H1 (cell line): ENCODE data around the gene EPS8. TPM values are rescaled to one million over a fixed set of nuclear protein-coding genes. Genes with fewer than 3 reads are reported as not detected.

Experiments used
- CTCF ChIA-PET: fragments of 300-600 bp; sonication (Branson Sonifier 250); formaldehyde crosslinking; loops from one replicate; lab custom pipeline; 2021; ENCODE audit not compliant: partially characterized antibody; lab: Charles Lee
- POLR2A ChIA-PET: fragments of 300-600 bp; sonication (Branson Sonifier 250); formaldehyde crosslinking; loops from one replicate; lab custom pipeline; 2021; ENCODE audit warnings: inconsistent platforms; ENCODE audit not compliant: partially characterized antibody; lab: Charles Lee
- DNase-seq, 2 experiments: peaks; one replicate each; pipeline versions ENCODE4 v3.0.0 to v3.0.0-alpha.2; 2010 to 2022; ENCODE audit warnings: low spot score in 2 of 2, low read depth in 1 of 2, mixed read lengths in 1 of 2
- FAIRE-seq: peaks from 2 replicates; lab custom pipeline; 2011; peaks lifted over from hg19 to GRCh38; lab: Jason Lieb, UNC
- H2AFZ ChIP-seq: 2 replicates; pipeline ENCODE4 v1.8.1; 2012; ENCODE audit warnings: low read length, inconsistent platforms
- H2AK5ac ChIP-seq: 2 replicates; pipeline ENCODE4 v1.6.1; 2013; ENCODE audit warnings: low read depth, low read length
- H2BK120ac ChIP-seq: replicated peaks from 2 replicates; pipeline ENCODE3; 2013; ENCODE audit warnings: low read depth, low read length, inconsistent platforms
- H2BK12ac ChIP-seq: 2 replicates; pipeline ENCODE4 v1.6.1; 2013; ENCODE audit warnings: low read depth, low read length
- H2BK15ac ChIP-seq: 2 replicates; pipeline ENCODE4 v1.6.1; 2013; ENCODE audit warnings: low read length
- H2BK20ac ChIP-seq: 2 replicates; pipeline ENCODE4 v1.6.1; 2013; ENCODE audit warnings: low read length
- H2BK5ac ChIP-seq: 2 replicates; pipeline ENCODE4 v1.6.1; 2013; ENCODE audit warnings: low read depth, low read length
- H3K14ac ChIP-seq: 2 replicates; pipeline ENCODE4 v1.6.1; 2013; ENCODE audit warnings: inconsistent platforms; ENCODE audit not compliant: insufficient read length
- H3K18ac ChIP-seq: 2 replicates; pipeline ENCODE4 v1.6.1; 2013; ENCODE audit warnings: low read length; ENCODE audit errors: extremely low read depth
- H3K23ac ChIP-seq: 2 replicates; pipeline ENCODE4 v1.6.1; 2013; ENCODE audit warnings: inconsistent platforms; ENCODE audit not compliant: insufficient read length
- H3K23me2 ChIP-seq: 2 replicates; pipeline ENCODE4 v1.6.1; 2013; ENCODE audit warnings: low read depth, low read length
- H3K27ac ChIP-seq: 2 replicates; pipeline ENCODE4 v1.6.1; 2011; ENCODE audit warnings: low read depth, low read length, inconsistent platforms
- H3K27me3 ChIP-seq, 4 experiments: replicated peaks in 1 of 4; 1 replicate in 1 of 4; 2 replicates in 3 of 4; pipeline versions ENCODE4 v1.6.1 to v1.8.1; 2011 to 2013; ENCODE audit warnings: low read length in 3 of 4, mild to moderate bottlenecking in 3 of 4, inconsistent platforms in 2 of 4, mixed read lengths in 2 of 4, moderate library complexity in 1 of 4; ENCODE audit not compliant: control insufficient read depth in 3 of 4, insufficient read depth in 3 of 4; ENCODE audit errors: extremely low read depth in 1 of 4
- H3K36me3 ChIP-seq, 4 experiments: 2 replicates each; pipeline versions ENCODE4 v1.6.1 to v1.8.1; 2011 to 2013; ENCODE audit warnings: mild to moderate bottlenecking in 4 of 4, low read length in 3 of 4, moderate library complexity in 2 of 4, control low read depth in 1 of 4, inconsistent platforms in 1 of 4; ENCODE audit not compliant: insufficient read depth in 4 of 4, control insufficient read depth in 2 of 4
- H3K4ac ChIP-seq: replicated peaks from 2 replicates; pipeline ENCODE3; 2013; ENCODE audit warnings: low read length, low read depth, mixed read lengths, inconsistent platforms; ENCODE audit not compliant: insufficient read length
- H3K4me1 ChIP-seq, 4 experiments: replicated peaks in 1 of 4; 1 replicate in 1 of 4; 2 replicates in 3 of 4; pipeline versions ENCODE4 v1.6.1 to v1.8.1; 2011 to 2013; ENCODE audit warnings: low read length in 3 of 4, inconsistent platforms in 2 of 4, mixed read lengths in 1 of 4; ENCODE audit not compliant: insufficient read depth in 4 of 4, control insufficient read depth in 3 of 4
- H3K4me2 ChIP-seq, 2 experiments: 2 replicates each; pipeline versions ENCODE4 v1.6.1 to v1.8.1; 2011 to 2013; ENCODE audit warnings: low read depth in 2 of 2, low read length in 2 of 2, control low read depth in 1 of 2, inconsistent platforms in 1 of 2, mild to moderate bottlenecking in 1 of 2; ENCODE audit not compliant: insufficient read depth in 1 of 2
- H3K4me3 ChIP-seq, 4 experiments: fragments of 200-600, 300-600 bp in 1 of 4; sonication (generic), shearing (Covaris generic), sonication (Bioruptor Twin) in 1 of 4; 2 replicates each; pipeline versions ENCODE4 v1.5.1 to v1.8.1; 2011 to 2016; ENCODE audit warnings: low read length in 4 of 4, low read depth in 3 of 4, control low read depth in 2 of 4, inconsistent platforms in 2 of 4, mild to moderate bottlenecking in 2 of 4, mixed read lengths in 1 of 4, moderate library complexity in 1 of 4; ENCODE audit not compliant: insufficient read depth in 2 of 4; ENCODE audit errors: extremely low read depth in 1 of 4
- H3K56ac ChIP-seq: replicated peaks from 2 replicates; pipeline ENCODE3; 2013; ENCODE audit warnings: low read depth, mild to moderate bottlenecking, mixed read lengths, low read length, inconsistent platforms; ENCODE audit not compliant: insufficient read length
- H3K79me1 ChIP-seq: 2 replicates; pipeline ENCODE4 v1.6.1; 2013; ENCODE audit warnings: low read depth, low read length, control low read depth
- H3K79me2 ChIP-seq, 2 experiments: 2 replicates each; pipeline versions ENCODE4 v1.6.1 to v1.8.1; 2012 to 2013; ENCODE audit warnings: low read length in 2 of 2, mild to moderate bottlenecking in 2 of 2, inconsistent platforms in 1 of 2; ENCODE audit not compliant: insufficient read depth in 2 of 2, control insufficient read depth in 1 of 2
- H3K9ac ChIP-seq, 4 experiments: replicated peaks in 1 of 4; 1 replicate in 1 of 4; 2 replicates in 3 of 4; pipeline versions ENCODE4 v1.6.1 to v1.8.1; 2011 to 2013; ENCODE audit warnings: low read depth in 3 of 4, low read length in 3 of 4, control low read depth in 2 of 4, mild to moderate bottlenecking in 2 of 4, moderate library complexity in 2 of 4, inconsistent platforms in 1 of 4; ENCODE audit errors: extremely low read depth in 1 of 4
- H3K9me3 ChIP-seq, 2 experiments: 2 replicates each; pipeline versions ENCODE4 v1.6.1 to v1.8.1; 2012 to 2013; ENCODE audit warnings: mild to moderate bottlenecking in 2 of 2, moderate library complexity in 2 of 2, control low read depth in 1 of 2, inconsistent platforms in 1 of 2, low read depth in 1 of 2, low read length in 1 of 2, mixed read lengths in 1 of 2; ENCODE audit not compliant: insufficient read depth in 2 of 2
- H4K20me1 ChIP-seq, 2 experiments: replicated peaks in 1 of 2; 2 replicates each; pipeline versions ENCODE3 to v1.8.1; 2011 to 2013; ENCODE audit warnings: inconsistent platforms in 2 of 2, low read length in 2 of 2, mild to moderate bottlenecking in 1 of 2; ENCODE audit not compliant: insufficient read depth in 2 of 2, control insufficient read depth in 1 of 2
- H4K5ac ChIP-seq: 2 replicates; pipeline ENCODE4 v1.6.1; 2013; ENCODE audit warnings: low read length, low read depth, mixed read lengths, inconsistent platforms; ENCODE audit not compliant: insufficient read length
- H4K8ac ChIP-seq: 2 replicates; pipeline ENCODE4 v1.8.0; 2013; ENCODE audit warnings: mild to moderate bottlenecking, moderate library complexity, low read length, inconsistent platforms; ENCODE audit not compliant: insufficient read depth; ENCODE audit errors: extremely low read depth
- H4K91ac ChIP-seq: replicated peaks from 2 replicates; pipeline ENCODE3; 2013; ENCODE audit warnings: low read length, mixed read lengths, inconsistent platforms; ENCODE audit not compliant: insufficient read length
- CHD1 ChIP-seq: IDR thresholded peaks from 2 replicates; pipeline ENCODE4 v1.6.1; 2012; ENCODE audit warnings: low read depth, low read length, improper control_type of control experiment
- JUND ChIP-seq: IDR thresholded peaks from 2 replicates; pipeline ENCODE4 v1.6.1; 2011; ENCODE audit warnings: mild to moderate bottlenecking, improper control_type of control experiment, low read length
- SIN3A ChIP-seq, 2 experiments: IDR thresholded peaks in 1 of 2; conservative IDR thresholded peaks in 1 of 2; 2 replicates each; pipeline ENCODE4 v1.6.1; 2011 to 2012; ENCODE audit warnings: low read length in 2 of 2, improper control_type of control experiment in 1 of 2, low read depth in 1 of 2, mild to moderate bottlenecking in 1 of 2
- SIX5 ChIP-seq: IDR thresholded peaks from 2 replicates; pipeline ENCODE4 v1.6.1; 2011; ENCODE audit warnings: mild to moderate bottlenecking, low read depth, low read length
- TAF7 ChIP-seq: optimal IDR thresholded peaks from 2 replicates; pipeline ENCODE3; 2011; ENCODE audit warnings: low read depth, mild to moderate bottlenecking, inconsistent platforms, low read length, moderate library complexity, borderline replicate concordance
- TBP ChIP-seq: IDR thresholded peaks from 2 replicates; pipeline ENCODE4 v1.6.1; 2011; ENCODE audit warnings: low read depth, low read length, improper control_type of control experiment
- WGBS, 2 experiments: shearing (Covaris generic) in 1 of 2; methylation state at CpG; one replicate each; pipeline versions ENCODE4 v1.1.6 to v1.1.7; 2013 to 2015; ENCODE audit warnings: low lambda C conversion rate in 2 of 2, mixed read lengths in 2 of 2, inconsistent platforms in 1 of 2, low coverage in 1 of 2, missing lambda C conversion rate in 1 of 2; ENCODE audit not compliant: insufficient replicate concordance in 2 of 2, insufficient coverage in 1 of 2, insufficient read length in 1 of 2; ENCODE audit errors: extremely low coverage in 1 of 2, missing lambda C conversion rate in 1 of 2; 5-methylcytosine and 5-hydroxymethylcytosine counted together
- polyA plus RNA-seq, 7 experiments: library from polyadenylated mRNA; depleted of rRNA in 3 of 7; stranded (reverse) in 5 of 7; unstranded in 2 of 7; fragments of >200 nt in 5 of 7; fragments of 200-250 nt in 2 of 7; gene quantifications; 1 replicate in 5 of 7; 2 replicates in 1 of 7; 4 replicates in 1 of 7; pipeline versions ENCODE4 v1.2.1 to v1.2.3, GENCODE V29; 2011 to 2013; ENCODE audit warnings: missing spikeins in 2 of 7, mixed read lengths in 2 of 7
- total RNA-seq: library from RNA; stranded (reverse); fragmentation: NEBNext Ultra II Directional; extraction: Animal tissue kit (Norgen Biotek cat#: 25700); gene quantifications from 2 replicates; pipeline ENCODE4 v1.2.1, GENCODE V29; 2021

The EPS8 gene
- total and polyA plus RNA-seq, 2 of the 8 experiments (the other 6 are each of a cell fraction or from before 2014, with no cell fraction given): 3.0 to 4.6 TPM

GRCh38 chr12:15779925-15780324 is 9.3 kb downstream of the EPS8 start:
- Histone ChIP-seq H3K4me1 (no peaks in the 10 kb centered on the region), H4K8ac (no peak overlapping the region), H3K18ac (no peak overlapping the region), H3K79me2 (no peaks in the 10 kb centered on the region; a peak in 1 of 4 replicates), H2BK5ac (no peak overlapping the region), H2BK15ac (no peak overlapping the region), H3K56ac (no peak overlapping the region), H3K27me3 (no peaks in the 10 kb centered on the region), H3K9ac (no peak overlapping the region), H3K9me3 (no peaks in the 10 kb centered on the region), H4K20me1 (no peaks in the 10 kb centered on the region), H3K4me2 (no peak overlapping the region), H3K4me3 (no peak overlapping the region), H3K23me2 (no peaks in the 10 kb centered on the region), H2AFZ (no peak overlapping the region), H3K27ac (no peak overlapping the region), H2BK12ac (no peak overlapping the region), H3K79me1 (no peaks in the 10 kb centered on the region), H4K5ac (no peak overlapping the region), H3K4ac (no peak overlapping the region), H3K23ac (no peak overlapping the region), H2AK5ac (no peak overlapping the region), H2BK20ac (no peak overlapping the region), H4K91ac (no peak overlapping the region), H3K14ac (no peak overlapping the region), H2BK120ac (no peak overlapping the region), H3K36me3 (no peaks in the 10 kb centered on the region)
- 44% methylated on average over 2 of the region's 2 CpGs; no CpG with 5 or more reads in 1 of the 2 experiments for WGBS, 2 experiments
- FAIRE-seq (no peak), DNase-seq (no peak)
- TF ChIP-seq SIN3A (conservative IDR thresholded peaks at IDR 0.05 in 1 of 2, IDR thresholded peaks at IDR 0.05 in 1 of 2; ENCODE audit: low read depth in 1 of 2, low read length in 2 of 2) (no peak), SIX5 (no peak), JUND (no peak), TBP (no peak), CHD1 (no peak), TAF7 (no peak)
- POLR2A ChIA-PET: no interaction called here
- CTCF ChIA-PET: no interaction called here
